Measurements from ENCODE around the gene C1orf122. TPM values are rescaled to one million over a fixed set of nuclear protein-coding genes. Genes with fewer than 3 reads are reported as not detected.

C1orf122 gene
- total RNA-seq, 1 donor: 11.6 TPM

DNA sequence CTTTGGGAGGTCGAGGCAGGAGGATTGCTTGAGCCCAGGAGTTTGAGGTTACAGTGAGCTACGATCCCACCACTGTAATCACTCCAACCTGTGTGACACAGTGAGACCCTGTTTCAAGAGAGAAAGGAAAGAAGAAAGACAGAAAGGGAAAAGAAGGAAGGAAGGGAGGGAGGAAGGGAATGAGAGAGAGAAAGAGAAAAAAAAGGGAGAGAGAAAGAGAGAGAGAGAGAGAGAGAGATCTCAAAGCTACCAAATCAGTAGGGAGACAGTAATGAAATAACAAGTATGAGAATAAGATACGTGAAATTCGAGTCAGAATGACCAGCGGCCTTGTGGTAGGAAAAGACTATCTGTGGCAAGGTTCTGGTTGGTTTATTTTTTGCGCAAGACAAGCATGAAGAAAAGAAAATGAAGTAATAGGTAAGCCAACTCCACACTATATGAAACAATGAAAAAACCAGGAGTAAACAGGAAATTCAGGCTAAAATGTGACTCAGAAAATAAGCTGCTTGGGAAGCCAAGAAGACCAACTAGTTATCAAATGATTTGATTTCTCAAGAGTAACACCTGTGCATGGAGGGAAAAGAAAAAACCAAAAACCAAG is 42.9 kb downstream of the C1orf122 start:
- H3K4me3 ChIP-seq (ENCODE audit: insufficient read depth, low read length): no peak overlapping the region
- H3K27me3 ChIP-seq (ENCODE audit: insufficient read depth, low read length): no peaks in the 10 kb centered on the region
- peaks cover 94% of the 10 kb centered on the region for H3K79me2 ChIP-seq (ENCODE audit: insufficient read depth, low read length)
- H3K27ac ChIP-seq (ENCODE audit: low read depth, low read length): no peak overlapping the region
- H4K20me1 ChIP-seq (ENCODE audit: insufficient read depth, low read length): peaks cover 30% of the 10 kb centered on the region
- TF ChIP-seq, protein P1, sequence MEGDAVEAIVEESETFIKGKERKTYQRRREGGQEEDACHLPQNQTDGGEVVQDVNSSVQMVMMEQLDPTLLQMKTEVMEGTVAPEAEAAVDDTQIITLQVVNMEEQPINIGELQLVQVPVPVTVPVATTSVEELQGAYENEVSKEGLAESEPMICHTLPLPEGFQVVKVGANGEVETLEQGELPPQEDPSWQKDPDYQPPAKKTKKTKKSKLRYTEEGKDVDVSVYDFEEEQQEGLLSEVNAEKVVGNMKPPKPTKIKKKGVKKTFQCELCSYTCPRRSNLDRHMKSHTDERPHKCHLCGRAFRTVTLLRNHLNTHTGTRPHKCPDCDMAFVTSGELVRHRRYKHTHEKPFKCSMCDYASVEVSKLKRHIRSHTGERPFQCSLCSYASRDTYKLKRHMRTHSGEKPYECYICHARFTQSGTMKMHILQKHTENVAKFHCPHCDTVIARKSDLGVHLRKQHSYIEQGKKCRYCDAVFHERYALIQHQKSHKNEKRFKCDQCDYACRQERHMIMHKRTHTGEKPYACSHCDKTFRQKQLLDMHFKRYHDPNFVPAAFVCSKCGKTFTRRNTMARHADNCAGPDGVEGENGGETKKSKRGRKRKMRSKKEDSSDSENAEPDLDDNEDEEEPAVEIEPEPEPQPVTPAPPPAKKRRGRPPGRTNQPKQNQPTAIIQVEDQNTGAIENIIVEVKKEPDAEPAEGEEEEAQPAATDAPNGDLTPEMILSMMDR (IDR thresholded peaks at IDR 0.05; ENCODE audit: extremely low read depth, low read depth, low read length): no peak
- no peak for DNase-seq (ENCODE audit: insufficient read length, low spot score, missing footprints)
- H3K36me3 ChIP-seq (ENCODE audit: insufficient read depth, low read length): peaks cover 20% of the 10 kb centered on the region
- no peak overlapping the region for H2AFZ ChIP-seq (ENCODE audit: low read length)
- no peak overlapping the region for H3K4me2 ChIP-seq (ENCODE audit: insufficient read depth, low read length)
- no peaks in the 10 kb centered on the region for H3K4me1 ChIP-seq (ENCODE audit: insufficient read depth, low read length)
- H3K9me3 ChIP-seq (ENCODE audit: low read depth, low read length): no peaks in the 10 kb centered on the region

DNA sequence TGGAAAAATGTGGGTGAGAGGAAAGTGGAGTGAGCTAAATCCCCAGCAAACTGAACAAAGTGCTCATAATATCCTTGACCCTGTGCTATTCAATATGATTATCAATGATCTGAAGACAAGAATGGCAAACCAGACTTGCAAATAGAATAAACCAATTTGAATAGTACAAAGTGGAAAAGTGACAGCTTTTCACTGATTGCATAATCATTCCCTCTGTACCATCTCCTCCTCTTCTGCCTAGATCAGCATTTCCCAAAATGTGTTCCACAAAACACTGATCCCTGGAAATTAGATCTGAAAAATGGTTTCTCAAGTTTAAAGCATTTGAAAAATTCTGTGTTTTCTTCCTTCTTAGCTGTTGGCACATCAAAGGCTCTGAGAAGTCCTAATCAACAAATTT is 43.7 kb downstream of the C1orf122 start:
- no peak for DNase-seq (ENCODE audit: insufficient read length, low spot score, missing footprints)
- no peak overlapping the region for H3K4me3 ChIP-seq (ENCODE audit: insufficient read depth, low read length)
- H3K9me3 ChIP-seq (ENCODE audit: low read depth, low read length): no peaks in the 10 kb centered on the region
- no peak overlapping the region for H3K27ac ChIP-seq (ENCODE audit: low read depth, low read length)
- H3K4me2 ChIP-seq (ENCODE audit: insufficient read depth, low read length): no peak overlapping the region
- peaks cover 28% of the 10 kb centered on the region for H4K20me1 ChIP-seq (ENCODE audit: insufficient read depth, low read length)
- H3K79me2 ChIP-seq (ENCODE audit: insufficient read depth, low read length): peaks cover 89% of the 10 kb centered on the region
- peaks cover 20% of the 10 kb centered on the region for H3K36me3 ChIP-seq (ENCODE audit: insufficient read depth, low read length)
- H2AFZ ChIP-seq (ENCODE audit: low read length): no peak overlapping the region
- TF ChIP-seq, protein P1 (IDR thresholded peaks at IDR 0.05; ENCODE audit: extremely low read depth, low read depth, low read length): no peak
- H3K27me3 ChIP-seq (ENCODE audit: insufficient read depth, low read length): no peaks in the 10 kb centered on the region
- no peaks in the 10 kb centered on the region for H3K4me1 ChIP-seq (ENCODE audit: insufficient read depth, low read length)

DNA sequence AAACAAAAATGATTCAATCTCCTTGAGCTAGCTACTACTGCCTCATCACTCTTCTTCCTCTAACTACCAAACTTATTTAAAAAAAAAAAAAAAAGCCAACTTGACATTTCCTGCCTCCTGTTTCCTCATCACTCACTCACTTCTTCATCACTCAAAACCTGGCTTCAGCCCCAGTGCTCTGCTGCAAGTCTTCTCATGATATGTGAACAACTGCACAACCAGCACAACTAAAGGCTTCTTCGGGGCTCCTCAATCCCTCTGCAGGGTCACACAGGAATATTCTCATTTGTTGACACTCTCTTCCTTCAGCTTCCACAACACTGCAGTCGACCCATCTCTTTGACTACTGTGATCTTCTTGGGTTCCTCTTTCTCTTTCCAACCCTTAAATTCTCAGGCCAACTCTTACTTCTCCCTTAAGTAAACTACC is 44.2 kb downstream of the C1orf122 start:
- peaks cover 22% of the 10 kb centered on the region for H3K36me3 ChIP-seq (ENCODE audit: insufficient read depth, low read length)
- no peaks in the 10 kb centered on the region for H3K9me3 ChIP-seq (ENCODE audit: low read depth, low read length)
- H3K4me2 ChIP-seq (ENCODE audit: insufficient read depth, low read length): no peak overlapping the region
- TF ChIP-seq, protein P1 (IDR thresholded peaks at IDR 0.05; ENCODE audit: extremely low read depth, low read depth, low read length): no peak
- H3K79me2 ChIP-seq (ENCODE audit: insufficient read depth, low read length): peaks cover 86% of the 10 kb centered on the region
- peaks cover 25% of the 10 kb centered on the region for H4K20me1 ChIP-seq (ENCODE audit: insufficient read depth, low read length)
- no peaks in the 10 kb centered on the region for H3K27me3 ChIP-seq (ENCODE audit: insufficient read depth, low read length)
- H2AFZ ChIP-seq (ENCODE audit: low read length): no peak overlapping the region
- no peak overlapping the region for H3K4me3 ChIP-seq (ENCODE audit: insufficient read depth, low read length)
- H3K27ac ChIP-seq (ENCODE audit: low read depth, low read length): no peak overlapping the region
- DNase-seq (ENCODE audit: insufficient read length, low spot score, missing footprints): peak; percentile 64
- H3K4me1 ChIP-seq (ENCODE audit: insufficient read depth, low read length): no peaks in the 10 kb centered on the region

DNA sequence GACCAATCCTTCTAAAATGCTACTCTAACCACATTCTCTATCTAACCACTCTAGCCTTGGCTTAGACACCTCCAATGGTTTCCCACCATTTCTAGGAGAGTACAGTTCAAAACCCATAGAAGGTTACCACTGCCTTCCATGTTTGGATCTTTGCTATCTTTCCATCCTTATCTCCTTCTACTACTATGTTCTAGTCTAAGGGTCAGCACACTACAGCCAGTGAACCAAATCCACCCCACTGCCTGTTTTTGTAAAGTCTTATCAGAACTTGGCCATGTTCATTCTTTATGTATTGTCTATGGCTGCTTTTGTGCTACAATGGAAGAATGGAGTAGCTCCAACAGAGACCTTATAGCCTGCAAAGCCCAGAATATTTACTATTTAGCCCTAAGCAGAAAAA is 45.6 kb downstream of the C1orf122 start:
- TF ChIP-seq, protein P1 (IDR thresholded peaks at IDR 0.05; ENCODE audit: extremely low read depth, low read depth, low read length): no peak
- H3K4me2 ChIP-seq (ENCODE audit: insufficient read depth, low read length): no peak overlapping the region
- peaks cover 23% of the 10 kb centered on the region for H3K36me3 ChIP-seq (ENCODE audit: insufficient read depth, low read length)
- no peak overlapping the region for H3K4me3 ChIP-seq (ENCODE audit: insufficient read depth, low read length)
- H3K27ac ChIP-seq (ENCODE audit: low read depth, low read length): no peak overlapping the region
- peaks cover 86% of the 10 kb centered on the region for H3K79me2 ChIP-seq (ENCODE audit: insufficient read depth, low read length)
- H2AFZ ChIP-seq (ENCODE audit: low read length): no peak overlapping the region
- H3K27me3 ChIP-seq (ENCODE audit: insufficient read depth, low read length): no peaks in the 10 kb centered on the region
- peaks cover 21% of the 10 kb centered on the region for H4K20me1 ChIP-seq (ENCODE audit: insufficient read depth, low read length)
- DNase-seq (ENCODE audit: insufficient read length, low spot score, missing footprints): no peak
- peaks cover 2% of the 10 kb centered on the region for H3K4me1 ChIP-seq (ENCODE audit: insufficient read depth, low read length)
- H3K9me3 ChIP-seq (ENCODE audit: low read depth, low read length): no peaks in the 10 kb centered on the region

Measured in osteoblast (primary cell).